GM18505 (cell line): ENCODE measurements around the gene CDC25C.

Source experiments
- ATAC-seq: cut with Tn5 transposase; IDR thresholded peaks from one replicate; pipeline ENCODE4 v1.9.1; 2021; ENCODE audit not compliant: unreplicated experiment
- POLR2A ChIP-seq: IDR thresholded peaks from 4 replicates; pipeline ENCODE4 v1.6.1; 2011; ENCODE audit warnings: borderline replicate concordance; ENCODE audit not compliant: insufficient read depth, insufficient read length; ENCODE audit errors: extremely low read depth

CDC25C gene

DNA sequence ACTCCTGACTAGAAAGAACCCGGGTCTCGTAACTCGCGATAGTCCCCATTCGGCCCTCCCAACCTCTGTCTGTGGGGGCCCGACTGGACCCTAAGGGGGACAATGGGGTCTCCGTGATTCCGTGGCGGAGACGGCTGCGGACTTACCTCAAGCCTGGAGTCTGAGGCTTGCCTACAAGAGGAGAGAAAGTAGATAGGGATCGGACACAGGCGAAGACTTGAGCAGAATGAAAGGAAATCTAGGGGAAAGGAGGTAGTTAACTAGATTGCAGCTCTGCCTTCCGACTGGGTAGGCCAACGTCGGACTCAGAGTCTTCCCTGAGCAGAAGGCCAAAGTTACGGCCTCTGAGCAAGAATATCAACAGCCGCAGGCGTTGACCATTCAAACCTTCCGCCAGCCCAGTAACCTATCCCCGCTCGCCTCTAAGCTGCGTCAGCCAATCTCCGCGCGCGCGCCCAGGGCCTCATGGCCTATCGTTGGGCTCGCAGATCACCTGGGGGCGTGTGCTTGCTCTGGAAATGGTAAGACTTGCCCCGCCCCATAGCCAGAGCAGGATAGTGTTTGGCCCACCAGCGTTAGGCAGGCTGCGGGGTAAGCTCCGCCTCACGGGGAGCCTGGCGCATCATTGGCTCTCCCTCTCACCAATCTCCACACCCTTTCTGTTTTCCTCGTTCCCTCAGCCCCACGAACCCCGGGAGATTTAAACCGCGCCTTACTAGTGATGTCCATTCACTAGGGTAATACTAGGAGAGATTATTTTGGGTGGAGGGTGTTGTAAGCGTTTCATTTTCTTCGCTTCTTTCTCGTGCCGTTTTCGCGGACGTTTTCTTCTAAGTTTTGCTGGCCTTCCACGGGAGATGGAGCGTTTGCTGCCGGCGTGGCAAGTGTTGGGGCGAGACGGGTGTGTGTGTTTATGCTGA, at the start of gene CDC25C:
Gene CDC25C, minus strand, starts transcription at position 356 of the 920 bp plus-strand sequence. CDS start 624 bp downstream, outside the sequence.
- TF ChIP-seq POLR2A: peak; percentile 75
- peak; percentile 99 for ATAC-seq

DNA sequence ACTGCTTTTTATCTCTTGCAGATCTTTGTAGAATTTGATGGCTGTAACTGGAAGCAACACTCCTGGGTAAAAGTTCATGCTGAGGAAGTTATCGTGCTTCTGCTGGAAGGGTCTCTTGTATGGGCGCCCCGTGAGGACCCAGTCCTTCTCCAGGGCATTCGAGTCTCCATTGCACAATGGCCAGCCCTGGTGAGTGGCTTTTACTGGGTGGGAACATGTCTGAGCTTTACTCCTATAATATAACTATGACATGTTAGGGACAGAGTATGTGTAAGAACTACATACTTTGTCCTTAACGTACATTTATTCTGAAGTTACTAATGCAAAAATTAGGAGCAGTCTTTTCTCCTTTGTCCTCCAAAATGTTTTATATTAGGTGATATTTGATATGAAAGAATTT, 41.0 kb upstream of the CDC25C start:
- no peak for TF ChIP-seq POLR2A
- ATAC-seq: no peak

DNA sequence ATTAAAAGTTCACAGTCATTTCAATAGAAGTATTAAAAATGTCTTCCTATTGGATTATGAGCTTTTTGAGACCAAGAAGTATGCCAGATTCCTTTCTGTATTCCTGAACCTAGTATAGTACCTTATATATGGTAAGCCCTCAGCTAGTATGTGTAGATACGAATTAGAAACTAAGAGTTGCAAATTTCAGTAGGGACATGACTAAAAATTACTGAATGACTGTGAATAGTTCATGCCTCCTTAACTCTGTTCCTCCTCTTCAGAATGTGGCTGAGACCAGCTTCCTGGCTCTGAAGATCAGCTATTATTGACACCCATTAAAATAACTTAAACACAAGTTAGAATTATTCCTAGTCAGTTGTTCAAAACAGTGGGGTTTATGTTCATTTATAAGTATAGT, 40.6 kb upstream of the CDC25C start:
- no peak for ATAC-seq
- no peak for TF ChIP-seq POLR2A

DNA sequence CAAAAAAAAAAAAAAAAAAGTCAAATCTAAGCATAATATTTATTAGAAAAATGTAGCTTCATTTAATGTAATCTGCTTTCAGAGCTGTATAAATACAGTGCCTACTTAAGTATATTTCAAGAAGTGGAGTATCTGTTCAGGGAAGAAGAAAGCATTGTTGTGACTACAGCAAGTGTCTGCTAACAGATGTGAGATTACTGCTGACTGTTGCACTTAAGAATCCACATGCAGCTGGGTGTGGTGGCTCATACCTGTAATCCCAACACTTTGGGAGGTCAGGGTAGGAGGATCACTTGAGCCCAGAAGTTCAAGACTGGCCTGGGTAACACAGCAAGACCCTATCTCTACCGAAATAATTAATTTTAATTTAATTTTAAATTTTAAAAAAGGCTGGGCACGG, 39.9 kb upstream of the CDC25C start:
- TF ChIP-seq POLR2A: no peak
- no peak for ATAC-seq

DNA sequence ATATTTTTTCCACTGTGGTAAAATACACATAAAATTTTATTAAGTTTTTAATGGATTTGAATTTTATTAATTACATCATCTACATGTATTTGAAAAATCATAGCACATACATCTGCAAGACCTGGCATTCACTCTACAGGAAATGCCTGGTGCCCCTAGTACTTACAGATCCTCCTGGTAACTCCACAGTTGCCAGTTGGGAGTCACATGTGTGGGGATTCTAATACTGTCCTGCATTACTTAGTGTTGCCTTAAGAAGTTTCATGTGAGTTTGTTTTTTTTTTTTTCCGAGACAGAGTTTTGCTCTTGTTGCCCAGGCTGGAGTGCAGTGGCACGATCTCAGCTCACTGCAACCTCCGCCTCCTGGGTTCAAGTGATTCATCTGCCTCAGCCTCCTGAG, 38.9 kb upstream of the CDC25C start:
- TF ChIP-seq POLR2A: no peak
- ATAC-seq: no peak

DNA sequence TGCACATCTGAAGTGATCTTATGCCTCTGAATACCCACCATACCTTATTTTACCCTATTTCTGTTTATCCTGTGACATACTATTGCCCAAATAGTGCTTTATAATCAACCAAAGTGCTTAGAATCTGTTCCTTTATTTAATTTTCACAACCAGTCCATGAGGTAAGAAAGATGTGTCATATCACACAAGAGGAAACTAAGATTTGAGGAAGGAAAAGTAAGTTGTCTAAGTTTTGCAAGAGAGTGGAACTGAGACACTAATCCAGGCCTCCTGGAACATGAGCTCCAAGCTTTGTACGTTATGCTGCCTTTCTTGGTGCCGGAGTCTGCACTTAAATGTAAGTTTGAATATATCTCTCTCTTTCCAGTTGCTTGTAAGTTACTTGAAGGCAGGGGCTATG, 38.1 kb upstream of the CDC25C start:
- ATAC-seq: no peak
- no peak for TF ChIP-seq POLR2A

DNA sequence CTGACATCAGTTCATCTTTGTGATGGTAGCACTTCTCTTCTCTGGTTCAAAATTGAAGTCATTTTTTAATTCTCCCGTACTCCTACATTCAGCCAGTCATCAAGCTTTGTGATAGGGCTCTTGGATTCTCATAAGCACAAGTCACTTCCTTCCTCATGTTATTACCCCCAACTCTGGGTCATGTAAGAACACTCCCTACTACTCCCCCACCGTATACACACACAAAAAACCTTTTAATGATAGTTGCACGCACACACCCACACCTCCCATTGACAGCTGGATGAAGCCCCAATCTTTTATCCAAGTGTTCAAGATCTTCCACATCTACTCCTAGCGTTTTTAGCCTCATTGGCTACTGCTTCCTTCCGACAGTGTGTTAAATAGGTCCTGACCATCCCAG, 37.7 kb upstream of the CDC25C start:
- no peak for ATAC-seq
- TF ChIP-seq POLR2A: no peak

DNA sequence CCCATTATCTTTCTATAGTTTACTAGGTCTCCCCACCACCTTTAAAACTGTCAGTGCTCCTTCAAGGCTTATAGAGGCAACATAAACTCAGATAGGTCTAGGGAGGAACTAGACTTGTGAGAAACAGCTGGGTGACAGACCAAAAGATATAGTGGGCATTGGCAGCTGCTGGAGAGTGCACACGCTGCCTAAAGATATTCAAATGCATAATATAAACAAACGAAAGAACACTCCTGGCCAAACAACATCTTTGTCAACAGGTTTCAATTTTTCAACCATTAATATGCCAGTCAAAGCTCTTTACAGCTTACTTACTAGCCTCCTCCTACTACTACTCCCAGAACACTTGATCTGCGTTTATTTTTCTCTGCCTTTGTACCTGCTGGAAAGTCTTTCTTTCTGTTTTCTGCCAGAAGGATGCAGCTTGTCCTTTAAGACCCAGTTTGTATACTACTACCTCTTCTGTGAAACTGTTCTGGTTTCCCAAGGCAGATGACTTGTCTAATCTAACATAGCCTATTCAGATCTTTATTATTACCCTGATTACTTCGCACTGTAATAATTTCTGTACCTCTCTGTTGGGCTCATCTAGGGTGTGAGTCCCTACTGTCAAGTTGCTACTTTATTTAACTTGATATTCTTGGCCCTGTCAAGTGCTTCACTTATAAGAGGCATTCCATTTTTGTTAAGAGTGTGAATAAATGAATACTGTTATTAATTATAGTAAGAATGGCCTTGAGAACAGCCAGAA, 35.2 kb upstream of the CDC25C start:
- TF ChIP-seq POLR2A: no peak
- no peak for ATAC-seq

DNA sequence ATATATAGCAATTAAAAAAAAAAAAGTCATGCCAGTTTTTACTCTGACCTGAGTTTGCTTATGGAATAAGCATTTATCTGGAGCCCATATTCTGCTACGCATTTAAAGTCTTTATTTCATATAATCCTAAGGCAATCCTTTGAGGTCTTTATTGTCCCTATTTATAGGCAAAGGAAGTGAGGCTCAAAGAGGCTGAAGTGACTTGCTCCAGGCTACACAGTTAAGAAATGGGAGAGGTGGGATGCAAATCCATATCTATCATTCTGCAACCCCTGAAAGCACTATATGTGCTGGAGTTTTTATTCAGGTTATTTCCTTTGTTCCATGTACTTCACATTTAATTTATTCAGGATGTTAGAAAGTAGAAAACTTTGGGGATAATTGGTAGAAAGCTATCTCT, 33.0 kb upstream of the CDC25C start:
- ATAC-seq: no peak

DNA sequence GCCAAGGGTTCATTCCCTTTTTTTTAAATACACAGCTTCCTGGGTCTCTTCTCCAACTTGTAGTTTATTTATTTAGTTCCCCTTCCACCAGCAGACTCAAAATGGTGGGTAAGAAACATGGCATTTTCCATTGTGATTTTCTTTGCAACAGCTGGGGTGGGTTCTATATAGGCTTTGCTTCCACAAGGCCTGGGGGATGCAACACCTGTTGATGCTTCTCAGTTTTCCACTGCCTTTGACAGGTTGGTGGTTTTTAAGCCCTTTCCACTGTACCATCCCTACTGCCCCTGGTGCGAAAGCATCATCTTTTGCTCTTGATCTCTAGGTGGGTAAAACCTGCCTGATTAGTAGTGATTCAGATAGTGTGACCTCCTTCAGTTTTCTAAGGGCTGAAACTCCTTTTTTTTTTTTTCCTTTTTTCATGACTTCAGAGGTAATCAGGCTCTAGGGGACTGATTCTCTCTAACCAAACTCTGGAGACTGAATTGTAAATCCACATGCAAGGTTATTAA, 29.4 kb upstream of the CDC25C start:
- TF ChIP-seq POLR2A: no peak
- no peak for ATAC-seq

More for the DNA sequence above, 33.0 kb upstream of the CDC25C start:
- no peak for TF ChIP-seq POLR2A

DNA sequence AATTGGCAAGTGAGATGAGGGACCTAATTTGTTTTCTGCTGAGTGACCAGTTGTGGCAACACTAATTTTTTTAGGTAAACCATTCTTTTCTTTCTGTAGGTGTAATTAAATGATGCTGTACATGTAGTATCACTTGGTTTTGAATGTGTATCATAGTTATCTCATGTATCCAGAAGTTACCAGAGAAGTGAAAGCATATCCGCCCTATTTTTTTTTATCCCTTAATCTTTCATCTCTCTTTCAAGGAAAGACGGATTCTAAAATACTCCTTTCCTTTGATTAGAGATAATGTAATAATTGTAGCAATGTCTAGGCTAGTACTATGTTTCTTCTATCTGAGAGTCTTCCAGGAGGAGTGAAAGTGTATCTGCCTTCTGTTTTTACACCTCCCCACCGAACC, 28.0 kb upstream of the CDC25C start:
- TF ChIP-seq POLR2A: no peak
- no peak for ATAC-seq

DNA sequence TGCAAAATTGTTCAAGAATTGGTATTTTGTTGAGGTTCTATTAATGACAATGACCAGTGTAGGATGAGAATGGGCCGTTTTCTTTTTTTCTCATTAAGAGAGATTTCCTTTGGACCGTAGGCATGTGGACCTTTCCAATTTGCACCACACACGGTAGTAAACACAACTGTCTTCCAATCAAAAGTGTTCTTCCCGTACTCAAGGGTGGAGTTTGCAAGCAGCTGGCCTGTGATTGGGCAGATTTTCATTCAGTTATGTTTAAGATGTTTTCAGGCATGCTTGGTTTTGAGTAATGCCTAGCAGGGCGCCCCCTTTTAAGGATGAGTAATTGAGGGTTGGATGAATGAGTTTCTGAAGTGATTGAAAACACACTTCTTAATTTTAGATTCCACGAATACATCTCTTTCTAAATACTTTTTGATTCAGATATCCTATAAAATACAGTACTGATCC, 23.3 kb upstream of the CDC25C start:
- ATAC-seq: no peak
- no peak for TF ChIP-seq POLR2A

DNA sequence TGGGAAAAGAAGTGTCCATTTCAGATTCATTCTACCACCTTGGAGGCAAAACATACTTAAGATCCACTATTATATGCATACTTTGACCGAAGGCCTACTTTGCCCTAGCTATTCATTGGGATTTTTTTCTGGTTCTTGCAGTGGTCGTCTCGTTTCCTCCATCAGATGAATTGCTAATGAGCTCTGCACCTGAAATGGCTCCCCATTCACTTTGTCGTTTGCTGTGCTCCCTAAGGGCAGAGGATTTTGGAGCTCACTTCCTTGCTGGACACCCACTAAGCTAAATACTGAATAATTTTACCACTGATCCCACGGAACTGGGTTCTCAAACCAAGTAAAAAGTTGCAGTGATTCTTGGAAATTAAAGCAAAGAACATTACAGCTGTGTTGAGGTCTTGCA, 22.8 kb upstream of the CDC25C start:
- ATAC-seq: no peak
- no peak for TF ChIP-seq POLR2A
